ENCODE results near the gene RITA1.

DNA sequence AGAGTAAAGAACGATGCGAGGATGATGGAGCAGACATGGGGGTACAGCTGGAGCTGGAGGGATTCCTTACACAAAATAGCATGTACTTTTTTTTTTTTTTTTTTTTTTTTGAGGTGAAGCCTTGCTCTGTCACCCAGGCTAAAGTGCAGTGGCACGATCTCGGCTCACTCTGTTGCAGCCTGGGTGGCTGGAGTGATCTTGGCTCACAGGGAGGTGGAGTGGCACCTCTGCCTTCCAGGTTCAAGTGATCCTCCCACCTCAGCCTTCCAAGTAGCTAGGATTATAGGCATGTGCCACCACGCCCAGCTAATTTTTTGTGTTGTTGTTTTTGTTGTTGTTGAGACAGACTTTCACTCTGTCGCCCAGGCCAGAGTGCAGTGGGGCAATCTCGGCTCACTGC lies 44.8 kb upstream of the RITA1 start:
- TF ChIP-seq, protein P1, sequence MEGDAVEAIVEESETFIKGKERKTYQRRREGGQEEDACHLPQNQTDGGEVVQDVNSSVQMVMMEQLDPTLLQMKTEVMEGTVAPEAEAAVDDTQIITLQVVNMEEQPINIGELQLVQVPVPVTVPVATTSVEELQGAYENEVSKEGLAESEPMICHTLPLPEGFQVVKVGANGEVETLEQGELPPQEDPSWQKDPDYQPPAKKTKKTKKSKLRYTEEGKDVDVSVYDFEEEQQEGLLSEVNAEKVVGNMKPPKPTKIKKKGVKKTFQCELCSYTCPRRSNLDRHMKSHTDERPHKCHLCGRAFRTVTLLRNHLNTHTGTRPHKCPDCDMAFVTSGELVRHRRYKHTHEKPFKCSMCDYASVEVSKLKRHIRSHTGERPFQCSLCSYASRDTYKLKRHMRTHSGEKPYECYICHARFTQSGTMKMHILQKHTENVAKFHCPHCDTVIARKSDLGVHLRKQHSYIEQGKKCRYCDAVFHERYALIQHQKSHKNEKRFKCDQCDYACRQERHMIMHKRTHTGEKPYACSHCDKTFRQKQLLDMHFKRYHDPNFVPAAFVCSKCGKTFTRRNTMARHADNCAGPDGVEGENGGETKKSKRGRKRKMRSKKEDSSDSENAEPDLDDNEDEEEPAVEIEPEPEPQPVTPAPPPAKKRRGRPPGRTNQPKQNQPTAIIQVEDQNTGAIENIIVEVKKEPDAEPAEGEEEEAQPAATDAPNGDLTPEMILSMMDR (IDR thresholded peaks at IDR 0.05) = no peak
- no peak for TF ChIP-seq POLR2AphosphoS5 (IDR thresholded peaks at IDR 0.05)
